ENCODE data around the gene DHRS11.

Gene DHRS11, protein sequence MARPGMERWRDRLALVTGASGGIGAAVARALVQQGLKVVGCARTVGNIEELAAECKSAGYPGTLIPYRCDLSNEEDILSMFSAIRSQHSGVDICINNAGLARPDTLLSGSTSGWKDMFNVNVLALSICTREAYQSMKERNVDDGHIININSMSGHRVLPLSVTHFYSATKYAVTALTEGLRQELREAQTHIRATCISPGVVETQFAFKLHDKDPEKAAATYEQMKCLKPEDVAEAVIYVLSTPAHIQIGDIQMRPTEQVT

DNA sequence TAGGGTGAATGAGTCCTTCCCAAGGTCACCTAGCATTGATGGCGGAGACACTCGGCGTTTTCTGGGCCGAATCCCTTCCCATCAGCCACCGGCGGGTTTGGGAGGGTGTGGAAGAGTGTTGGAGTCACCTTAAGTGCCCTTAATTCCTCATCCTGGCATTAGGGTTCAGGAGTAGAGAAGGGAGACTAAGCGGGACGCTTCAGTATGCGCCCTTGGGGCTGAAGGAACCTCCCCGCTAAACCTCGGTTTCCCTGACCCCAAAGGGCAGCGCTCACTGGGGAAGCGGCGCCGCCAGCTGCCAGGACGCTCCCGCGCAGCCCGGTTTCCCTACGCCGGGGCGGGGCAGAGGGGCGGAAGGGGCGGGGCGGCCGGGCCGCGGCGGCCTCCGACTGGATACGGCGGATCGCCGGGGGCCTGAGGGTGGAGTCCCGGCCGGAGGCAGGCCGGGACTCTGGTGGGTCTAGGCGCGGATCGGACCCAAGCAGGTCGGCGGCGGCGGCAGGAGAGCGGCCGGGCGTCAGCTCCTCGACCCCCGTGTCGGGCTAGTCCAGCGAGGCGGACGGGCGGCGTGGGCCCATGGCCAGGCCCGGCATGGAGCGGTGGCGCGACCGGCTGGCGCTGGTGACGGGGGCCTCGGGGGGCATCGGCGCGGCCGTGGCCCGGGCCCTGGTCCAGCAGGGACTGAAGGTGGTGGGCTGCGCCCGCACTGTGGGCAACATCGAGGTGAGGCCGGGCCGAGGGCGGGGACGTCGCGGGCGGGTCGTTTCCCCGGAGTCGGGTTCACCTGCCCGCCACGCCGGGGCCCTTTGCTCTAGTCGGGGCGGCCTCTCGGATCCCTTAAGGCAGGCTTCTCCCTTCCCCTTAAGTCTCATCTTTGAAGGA, at the start of gene DHRS11:
Gene DHRS11 (plus strand): TSS at position 446 of the 882 bp plus-strand sequence. CDS start 131 bp downstream, at position 577.
- DNase-seq (ENCODE audit: low read depth in 2 of 3, low spot score in 2 of 3): peak; percentile 66 to 76 (median 69)

DNA sequence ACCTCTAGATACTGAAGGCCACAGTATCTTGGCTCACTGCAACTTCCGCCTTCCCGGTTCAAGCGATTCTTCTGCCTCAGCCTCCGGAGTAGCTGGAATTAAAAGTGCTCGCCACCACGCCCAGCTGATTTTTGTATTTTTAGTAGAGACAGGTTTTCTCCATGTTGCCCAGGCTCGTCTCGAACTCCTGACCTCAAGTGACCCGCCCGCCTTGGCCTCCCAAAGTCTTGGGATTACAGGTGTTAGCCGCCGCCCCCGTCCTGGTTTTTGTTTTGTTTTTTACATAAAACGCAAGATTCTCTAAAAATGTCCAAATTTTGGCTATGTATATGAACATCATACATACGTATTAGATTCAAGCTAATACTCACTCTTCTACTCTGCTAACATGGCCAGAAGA, 48.9 kb upstream of the DHRS11 start:
- no peak for DNase-seq (ENCODE audit: low read depth in 2 of 3, low spot score in 2 of 3)

DNA sequence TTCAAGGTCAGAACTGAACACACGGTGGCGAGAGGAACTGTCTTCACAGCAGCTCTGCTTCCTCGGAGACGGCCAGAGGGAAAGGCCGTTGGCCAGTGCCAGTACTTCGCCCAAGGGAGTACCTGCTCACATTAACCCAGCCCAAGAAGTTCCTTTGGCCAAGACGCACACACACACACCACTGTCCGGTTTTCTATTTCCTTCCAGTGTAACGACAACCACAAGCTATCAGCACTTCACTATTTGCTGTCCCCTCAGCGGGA, 47.7 kb upstream of the DHRS11 start:
- DNase-seq (ENCODE audit: low read depth in 2 of 3, low spot score in 2 of 3): no peak

DNA sequence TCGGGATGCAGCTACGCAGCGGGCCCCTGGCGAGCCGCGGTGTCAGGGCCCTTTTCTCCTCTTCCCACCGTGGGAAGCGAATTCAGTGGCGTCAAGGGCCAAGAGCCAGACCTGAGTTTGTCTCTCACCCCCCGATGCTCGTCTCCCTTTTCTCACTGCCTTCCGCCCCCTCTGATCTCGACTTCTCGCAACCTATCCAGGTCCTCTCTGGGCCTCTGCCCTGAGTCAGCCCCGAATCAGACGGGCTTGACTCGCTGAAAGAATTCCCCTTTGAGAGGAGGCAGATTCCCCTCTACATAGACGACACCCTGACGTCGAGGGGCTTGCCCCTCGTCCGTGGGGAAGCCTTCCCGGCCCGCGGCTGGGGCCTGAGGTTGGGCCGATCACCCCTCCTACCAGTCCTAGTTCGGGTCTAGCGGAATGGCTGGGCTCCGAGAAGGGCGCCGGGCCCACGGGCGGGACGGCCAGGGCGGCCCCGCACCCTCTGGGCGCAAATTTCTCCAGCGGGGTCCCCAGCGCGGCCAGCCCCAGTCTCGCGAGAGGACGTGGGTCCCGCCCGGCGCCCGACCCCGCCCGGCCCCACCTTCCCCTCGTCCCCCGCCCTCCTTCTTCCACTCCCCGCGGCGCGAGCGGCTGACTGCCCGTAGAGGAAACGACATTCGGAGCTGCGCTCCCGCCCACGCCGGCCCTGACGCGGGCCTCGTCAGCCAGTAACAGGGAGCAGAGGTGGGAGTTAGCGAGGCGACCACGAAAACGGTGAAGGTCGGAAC, 47.2 kb upstream of the DHRS11 start, which contains the start of gene GGNBP2:
Gene GGNBP2 (plus strand): TSS at position 613 of the 770 bp plus-strand sequence. CDS start 806 bp downstream, outside the sequence.
- DNase-seq (ENCODE audit: low read depth in 2 of 3, low spot score in 2 of 3): peak; percentile 73 to 78 (median 75)

- no peak for DNase-seq (ENCODE audit: low read depth in 2 of 3, low spot score in 2 of 3)
Observed at GRCh38 chr17:36545077-36545464, 46.6 kb upstream of the DHRS11 start.

- DNase-seq (ENCODE audit: low read depth in 2 of 3, low spot score in 2 of 3): peak; percentile 92 to 93 (median 93)
Observed at GRCh38 chr17:36545465-36546417, 45.9 kb upstream of the DHRS11 start.

DNA sequence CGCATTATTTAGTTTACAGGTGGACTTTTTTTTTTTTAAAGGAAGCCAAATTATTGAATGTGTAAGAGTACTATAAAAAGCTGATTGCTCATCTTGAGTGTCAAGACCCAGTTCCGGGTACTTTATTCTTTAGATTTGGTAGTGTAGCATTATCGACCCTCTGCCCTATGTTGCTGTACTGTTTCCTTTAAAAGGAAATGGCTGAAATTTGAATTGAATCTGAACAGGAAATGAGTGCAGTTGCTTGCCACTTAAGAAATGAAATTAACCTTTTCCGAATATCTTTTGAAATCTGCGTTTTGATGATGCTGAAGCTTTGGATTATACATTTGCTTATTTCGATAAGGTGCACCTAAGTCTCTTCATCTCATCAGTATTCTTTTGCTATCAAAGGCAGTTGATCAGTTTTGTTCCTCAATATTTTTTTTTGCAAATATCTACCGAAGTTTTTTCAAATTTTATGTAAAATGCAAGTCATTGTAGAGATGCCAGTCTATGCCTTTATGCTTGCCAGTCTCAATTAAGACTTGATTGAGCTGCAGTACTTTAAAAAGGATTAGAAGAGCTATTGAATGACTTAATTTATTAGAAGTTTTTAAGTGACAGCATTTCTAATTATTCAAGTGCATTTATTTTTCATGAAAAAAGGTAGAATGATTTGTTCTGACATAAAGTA, 45.1 kb upstream of the DHRS11 start:
- no peak for DNase-seq (ENCODE audit: low read depth in 2 of 3, low spot score in 2 of 3)

- no peak for DNase-seq (ENCODE audit: low read depth in 2 of 3, low spot score in 2 of 3)
Observed at GRCh38 chr17:36547776-36548175, 43.9 kb upstream of the DHRS11 start.

DNA sequence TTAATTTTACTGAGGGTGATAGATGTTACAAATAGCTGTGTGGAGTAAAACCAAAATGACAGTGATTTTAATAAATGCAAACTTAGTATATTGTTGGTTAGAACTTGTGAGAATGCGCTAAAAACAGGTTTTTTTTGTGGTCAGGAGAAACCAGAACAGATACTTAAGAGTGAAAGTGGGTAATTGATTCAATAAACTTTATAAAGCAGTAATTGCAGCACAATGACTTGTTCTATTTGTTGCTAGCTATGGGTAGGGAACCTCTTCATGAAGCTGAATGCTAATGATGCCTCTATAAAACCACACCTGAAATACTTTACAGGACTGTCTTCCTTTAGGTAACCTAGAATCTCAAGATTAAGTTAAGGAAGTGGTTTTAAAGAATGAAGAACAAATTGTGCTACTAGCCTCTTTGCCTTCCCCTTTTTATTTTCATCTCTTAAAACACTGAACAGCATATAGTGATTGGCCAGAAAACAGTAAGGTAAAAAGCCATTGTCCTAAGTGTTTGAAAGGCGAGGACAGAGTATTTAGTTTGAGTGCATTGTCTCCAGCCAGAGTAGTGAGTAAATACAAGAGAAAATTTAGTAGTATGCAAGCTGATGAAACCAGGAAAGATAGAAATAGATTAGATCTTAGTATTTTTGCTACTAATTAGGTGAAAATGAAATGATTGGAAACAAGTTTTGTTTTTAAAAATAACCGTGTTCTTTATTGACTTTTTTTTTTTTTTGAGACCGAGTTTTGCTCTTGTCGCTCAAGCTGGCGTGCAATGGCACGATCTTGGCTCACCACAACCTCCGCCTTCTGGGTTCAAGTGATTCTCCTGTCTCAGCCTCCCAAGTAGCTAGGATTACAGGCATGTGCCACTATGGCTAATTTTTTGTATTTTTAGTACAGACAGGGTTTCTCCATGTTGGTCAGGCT, 40.9 kb upstream of the DHRS11 start:
- DNase-seq (ENCODE audit: low read depth in 2 of 3, low spot score in 2 of 3): no peak

- no peak for DNase-seq (ENCODE audit: low read depth in 2 of 3, low spot score in 2 of 3)
Observed at GRCh38 chr17:36553459-36553858, 38.2 kb upstream of the DHRS11 start.

- DNase-seq (ENCODE audit: low read depth in 2 of 3, low spot score in 2 of 3): no peak
Observed at GRCh38 chr17:36566081-36566480, 25.6 kb upstream of the DHRS11 start.

GRCh38 chr17:36575028-36575427, 16.7 kb upstream of the DHRS11 start:
- DNase-seq (ENCODE audit: low read depth in 2 of 3, low spot score in 2 of 3): no peak

- no peak for DNase-seq (ENCODE audit: low read depth in 2 of 3, low spot score in 2 of 3)
Observed at GRCh38 chr17:36576793-36577192, 14.9 kb upstream of the DHRS11 start.

DNA sequence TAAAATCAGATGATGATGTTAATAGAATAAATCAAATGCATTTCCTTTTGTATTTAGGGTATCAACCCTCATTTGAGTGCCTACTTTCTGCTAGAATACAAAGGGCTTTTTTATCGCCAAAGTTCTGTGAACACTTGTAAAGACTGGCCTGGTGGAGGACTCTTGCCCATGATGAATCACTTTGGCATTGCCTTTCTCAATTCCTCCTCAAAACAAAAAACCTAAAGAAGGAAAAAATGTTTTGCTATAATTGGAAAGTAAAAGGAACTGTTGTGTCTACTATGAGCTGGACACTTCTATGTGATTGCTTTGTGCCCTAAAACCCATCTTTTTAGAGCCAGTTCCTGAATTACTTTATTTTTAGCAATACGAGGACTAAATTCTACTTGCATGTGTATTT, 13.0 kb upstream of the DHRS11 start:
- DNase-seq (ENCODE audit: low read depth in 2 of 3, low spot score in 2 of 3): no peak

GRCh38 chr17:36583787-36584186, 7.9 kb upstream of the DHRS11 start:
- no peak for DNase-seq (ENCODE audit: low read depth in 2 of 3, low spot score in 2 of 3)

DNA sequence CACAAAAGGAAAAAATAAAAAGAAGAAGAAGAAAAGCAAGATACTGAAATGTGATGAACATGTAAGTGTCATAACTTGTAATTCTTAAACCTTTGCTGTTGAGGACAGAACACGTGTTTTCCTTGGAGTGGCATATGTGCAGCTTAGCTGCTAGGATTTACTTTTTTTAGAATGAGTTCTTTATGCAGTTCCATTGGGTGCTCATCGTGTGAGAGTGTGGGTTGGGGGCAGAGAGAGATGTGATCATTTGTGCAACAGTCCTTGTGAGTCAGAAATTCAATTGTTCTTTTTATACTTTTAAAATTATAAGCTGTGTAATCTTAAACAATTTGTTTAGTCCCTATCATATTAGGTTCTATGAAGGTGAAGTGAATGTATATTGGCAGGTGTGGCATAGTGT, 5.5 kb upstream of the DHRS11 start:
- DNase-seq (ENCODE audit: low read depth in 2 of 3, low spot score in 2 of 3): no peak

DNA sequence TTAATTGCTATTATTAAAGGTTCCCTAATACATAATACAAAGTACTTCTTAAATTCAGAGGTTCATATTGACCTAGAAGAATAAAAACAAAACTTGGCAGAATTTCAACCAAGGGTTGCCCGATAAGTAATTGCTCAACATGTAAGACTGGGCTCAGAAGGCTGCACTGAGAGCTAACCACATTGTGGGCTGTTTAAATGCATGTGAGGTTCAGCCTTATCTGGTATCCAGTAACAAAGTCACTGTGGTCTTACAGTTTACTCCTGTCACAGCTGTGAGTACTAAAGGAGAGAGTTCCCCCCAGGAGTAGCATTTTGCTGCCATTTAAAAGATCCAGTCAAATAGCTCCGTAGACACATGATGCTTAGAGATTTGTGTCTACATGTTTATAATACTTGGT, 1.6 kb upstream of the DHRS11 start:
- DNase-seq (ENCODE audit: low read depth in 2 of 3, low spot score in 2 of 3): no peak

GRCh38 chr17:36592316-36592715, 637 bp downstream of the DHRS11 start:
- DNase-seq (ENCODE audit: low read depth in 2 of 3, low spot score in 2 of 3): no peak

DNA sequence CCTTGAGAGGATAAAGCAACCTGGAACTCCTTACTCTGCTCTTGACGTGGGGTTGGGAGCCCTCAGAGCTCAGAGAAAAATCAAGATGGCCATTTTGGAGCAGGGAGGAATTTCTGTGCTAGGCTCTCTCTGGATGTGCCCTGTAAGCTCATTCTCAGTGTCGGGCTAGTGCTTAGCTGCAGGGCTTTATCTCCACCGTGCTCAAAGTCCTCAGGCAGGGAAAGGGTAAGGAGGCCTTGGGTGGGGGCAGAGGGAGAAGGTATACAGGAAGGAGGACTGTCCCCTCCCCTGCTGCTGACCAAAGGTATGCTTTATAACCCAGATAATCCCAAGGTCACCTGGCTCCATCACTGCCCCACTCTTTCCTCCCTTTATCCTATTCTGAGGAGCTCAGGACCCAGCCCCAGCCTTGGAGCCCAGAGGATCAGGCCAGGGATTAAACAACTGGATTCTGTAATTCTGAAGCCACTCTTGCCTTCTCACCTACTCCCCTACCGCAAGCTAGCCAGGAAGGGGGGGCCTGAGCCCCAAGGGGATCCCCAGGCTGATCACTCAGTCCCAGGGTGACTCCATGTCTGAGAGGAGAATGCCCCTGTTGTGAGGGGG, 1.1 kb downstream of the DHRS11 start:
- no peak for DNase-seq (ENCODE audit: low read depth in 2 of 3, low spot score in 2 of 3)

Data from activated CD8-positive, alpha-beta memory T cell treated with anti-CD3 and anti-CD28 coated beads for 48 hours (primary cell).